Skin epidermis (tissue), 12 donors: ENCODE results near the gene HNRNPH3.
"Not testable (repeated sequence)": the region's sequence is repeated elsewhere in the genome, so short reads cannot be mapped to it uniquely, and the experiment has no call there.

ENCODE experiments used
- H3K27ac ChIP-seq, 21 experiments: fragments of 200-600 bp; sonication (generic) in 11 of 21; one replicate each; pipeline ENCODE4 v1.5.0; 2020; ENCODE audit warnings: mild to moderate bottlenecking in 3 of 21, inconsistent platforms in 2 of 21, moderate library complexity in 2 of 21
- H3K4me3 ChIP-seq, 7 experiments: fragments of 200-600 bp; sonication (generic) in 2 of 7; one replicate each; pipeline ENCODE4 v1.5.0; 2020; ENCODE audit warnings: inconsistent platforms in 2 of 7, mild to moderate bottlenecking in 2 of 7, moderate library complexity in 1 of 7

The HNRNPH3 gene, protein sequence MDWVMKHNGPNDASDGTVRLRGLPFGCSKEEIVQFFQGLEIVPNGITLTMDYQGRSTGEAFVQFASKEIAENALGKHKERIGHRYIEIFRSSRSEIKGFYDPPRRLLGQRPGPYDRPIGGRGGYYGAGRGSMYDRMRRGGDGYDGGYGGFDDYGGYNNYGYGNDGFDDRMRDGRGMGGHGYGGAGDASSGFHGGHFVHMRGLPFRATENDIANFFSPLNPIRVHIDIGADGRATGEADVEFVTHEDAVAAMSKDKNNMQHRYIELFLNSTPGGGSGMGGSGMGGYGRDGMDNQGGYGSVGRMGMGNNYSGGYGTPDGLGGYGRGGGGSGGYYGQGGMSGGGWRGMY

DNA sequence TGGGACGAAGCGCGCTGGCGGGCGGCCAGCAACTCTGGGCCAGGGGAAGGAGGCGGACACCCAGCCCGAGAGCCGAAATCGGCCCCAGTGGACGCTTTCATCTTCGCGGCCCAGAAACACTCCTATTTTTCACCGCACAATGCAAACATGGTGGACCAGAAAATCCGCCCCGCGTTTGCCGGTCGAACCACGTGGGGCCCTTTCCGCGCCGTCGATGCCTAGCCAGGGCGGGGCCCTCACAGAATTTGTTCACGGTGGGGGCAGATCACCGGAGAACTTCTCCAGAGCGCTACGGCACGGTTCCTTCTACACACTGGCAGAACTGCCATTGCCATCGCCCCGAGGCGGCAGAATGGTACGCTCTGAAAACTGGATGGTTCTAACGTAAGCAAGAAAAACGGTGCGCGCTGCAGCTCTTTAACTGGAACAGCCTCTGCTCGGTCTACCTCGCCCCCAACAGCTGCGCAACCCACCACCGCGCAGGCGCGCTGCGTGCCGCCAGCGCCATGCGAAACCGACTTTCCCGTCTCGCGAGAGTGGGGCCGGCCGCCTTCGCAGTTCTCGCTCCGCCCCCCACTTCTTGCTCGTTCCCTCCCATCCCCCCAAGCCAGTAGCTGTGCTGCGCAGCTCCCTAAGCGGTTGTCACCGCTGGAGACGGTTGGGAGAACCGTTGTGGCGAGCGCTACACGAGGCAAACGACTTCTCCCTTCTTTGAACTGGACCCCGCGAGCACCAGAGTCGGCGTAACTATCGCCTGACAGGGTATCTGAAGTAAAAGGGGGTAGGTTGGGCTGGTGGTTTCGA is at the start of gene HNRNPH3:
HNRNPH3 (plus strand) TSS at position 610 of the 804 bp plus-strand sequence. CDS start 5,158 bp downstream, outside the sequence.
- Histone ChIP-seq H3K4me3 (peak within 1 kb of the TSS; percentile 70 to 98 (median 90)), H3K27ac (peak within 1 kb of the TSS; percentile 94 to 100 (median 99))

DNA sequence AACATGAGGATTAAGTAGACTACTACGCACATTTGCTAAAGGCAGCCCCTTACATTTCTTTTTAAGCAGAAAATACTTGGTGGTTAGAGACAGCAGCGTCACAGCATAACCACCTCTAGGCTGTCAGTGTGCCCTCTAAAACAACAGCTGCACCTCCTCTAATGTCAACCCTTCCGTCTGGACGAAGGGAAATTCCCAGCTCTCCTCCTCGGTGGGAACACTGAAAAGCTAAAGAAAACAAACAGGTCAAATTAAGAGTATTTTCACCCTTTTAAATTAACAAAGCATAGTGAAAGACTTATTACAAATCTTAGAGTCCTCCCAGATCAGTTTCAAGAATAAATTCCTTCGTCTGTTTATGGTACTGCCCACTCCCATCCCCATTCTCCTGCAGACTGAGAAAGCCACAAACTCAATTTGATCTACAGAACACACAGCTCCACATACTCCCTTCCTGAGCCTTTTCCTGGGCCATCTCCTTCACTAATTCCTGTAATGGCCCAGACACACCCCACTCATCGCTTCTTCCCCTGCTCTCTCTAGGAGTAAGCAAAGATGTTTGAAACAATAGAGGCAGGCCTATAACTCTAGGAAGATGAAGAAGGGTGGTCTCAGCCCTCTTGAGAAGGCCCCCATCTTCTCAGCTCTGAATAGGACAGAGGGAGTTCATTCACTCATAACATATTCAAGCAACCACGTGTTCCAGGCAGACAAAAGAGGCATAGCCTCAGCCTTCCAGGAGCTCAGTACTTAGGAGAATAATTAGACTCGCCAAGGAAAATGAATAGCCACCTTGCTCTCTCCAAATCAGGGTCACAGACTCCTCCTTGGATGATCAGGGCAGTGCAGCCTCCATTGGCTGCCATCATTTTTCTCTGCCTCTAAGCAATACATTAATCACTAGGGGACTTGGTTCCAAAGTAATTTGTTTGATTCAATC is 47.5 kb upstream of the HNRNPH3 start:
- H3K4me3 ChIP-seq: no peak overlapping the region
- H3K27ac ChIP-seq: no peak overlapping the region

- Histone ChIP-seq H3K27ac (no peak overlapping the region), H3K4me3 (no peak overlapping the region)
These were observed 43.1 kb upstream of the HNRNPH3 start for GRCh38 chr10:68288717-68289116.

GRCh38 chr10:68290736-68291135 is 41.1 kb upstream of the HNRNPH3 start:
- Histone ChIP-seq H3K27ac (no peak overlapping the region), H3K4me3 (no peak overlapping the region)

DNA sequence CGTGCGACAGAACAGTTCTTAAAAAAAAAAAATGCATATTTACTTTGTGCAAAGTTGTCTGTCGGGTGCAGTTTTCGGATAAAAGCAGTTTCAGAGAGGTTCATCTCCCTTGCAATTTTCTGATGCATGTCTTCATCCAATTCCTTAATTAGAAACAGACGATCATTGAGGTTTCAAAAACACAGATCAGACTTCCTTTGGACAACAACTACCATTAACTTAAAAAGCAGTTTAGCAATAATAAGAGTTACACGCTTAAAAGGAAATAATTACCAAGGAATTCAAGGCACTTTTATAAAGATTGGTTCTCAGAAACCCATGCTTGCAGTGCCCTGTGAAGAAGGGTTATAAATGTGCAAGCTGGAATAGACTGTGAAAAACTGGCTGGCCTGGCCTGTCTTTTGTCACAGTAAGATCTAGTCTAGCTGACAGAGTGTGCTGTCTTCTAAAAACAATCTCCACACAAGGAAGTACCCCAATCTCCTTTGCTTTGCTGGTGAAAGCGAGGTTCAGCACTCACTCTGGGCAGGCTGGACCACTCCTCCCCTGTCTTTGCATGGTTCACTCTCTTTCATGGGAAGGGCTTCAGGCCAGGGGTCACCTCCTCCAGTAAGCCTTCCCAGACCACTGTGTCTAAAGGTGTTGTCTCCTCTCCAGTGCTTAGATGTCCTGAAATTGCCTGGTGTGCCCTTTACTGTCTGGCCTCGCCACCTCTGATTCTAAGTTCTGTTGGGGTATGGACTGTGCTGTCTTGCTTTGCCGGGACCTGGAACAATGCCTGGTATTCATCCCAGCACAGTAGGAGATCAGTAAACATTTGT is 34.8 kb upstream of the HNRNPH3 start:
- no peak overlapping the region for H3K4me3 ChIP-seq
- H3K27ac ChIP-seq: peak overlapping the region in 7 of 21 experiments; percentile 15 to 58 (median 36)

GRCh38 chr10:68301301-68301700 is 30.6 kb upstream of the HNRNPH3 start:
- no peak overlapping the region for H3K4me3 ChIP-seq
- H3K27ac ChIP-seq: peak overlapping the region in 1 of 21 experiments; percentile 11

DNA sequence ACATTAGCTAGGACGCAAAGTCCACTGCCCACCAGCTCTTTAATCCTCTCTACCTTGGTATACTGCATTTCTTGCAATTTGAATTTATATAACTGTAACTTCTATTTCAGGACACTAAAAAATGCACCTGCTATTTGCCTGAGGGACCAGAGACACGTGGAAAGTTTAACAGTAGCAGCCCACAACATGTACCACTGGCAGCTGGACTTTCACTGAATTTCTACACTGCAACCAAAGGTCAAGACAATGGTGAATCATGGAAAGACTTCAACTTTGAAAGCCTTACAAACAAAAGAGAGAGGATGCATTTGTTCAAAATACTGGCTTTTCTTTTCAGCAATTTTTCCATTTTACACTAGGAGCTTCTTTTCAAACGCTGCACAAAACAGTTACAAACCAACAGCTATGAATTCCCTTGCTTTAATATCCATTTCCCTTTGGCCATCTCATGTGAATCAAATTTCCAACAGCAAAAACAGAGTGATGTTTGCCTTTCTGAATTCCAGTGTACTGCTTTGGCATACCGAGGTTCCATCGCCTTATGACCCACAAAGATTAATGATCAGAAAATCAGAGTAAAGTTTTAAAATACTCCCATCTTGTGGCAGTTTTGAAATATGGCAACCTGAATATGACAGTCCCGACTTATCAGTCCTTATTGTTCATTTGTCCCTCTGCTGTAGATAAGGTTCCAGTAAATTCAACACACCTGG is 29.9 kb upstream of the HNRNPH3 start:
- H3K4me3 ChIP-seq: no peak overlapping the region
- peak overlapping the region in 1 of 21 experiments; percentile 11 for H3K27ac ChIP-seq

DNA sequence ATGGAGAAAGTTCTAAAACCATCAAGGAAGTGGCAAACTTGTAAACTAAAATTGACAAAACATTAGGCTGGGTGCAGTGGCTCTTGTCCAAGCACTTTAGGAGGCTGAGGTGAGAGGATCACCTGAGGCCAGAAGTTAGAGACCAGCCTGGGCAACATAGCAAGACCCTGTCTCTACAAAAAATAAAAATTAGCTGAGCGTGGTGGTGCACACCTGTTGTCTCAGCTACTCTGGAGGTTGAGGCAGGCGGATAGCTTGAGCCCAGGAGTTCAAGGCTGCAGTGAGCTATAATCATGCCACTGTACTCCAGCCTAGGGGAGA is 29.4 kb upstream of the HNRNPH3 start:
- Histone ChIP-seq H3K27ac (no peak overlapping the region), H3K4me3 (no peak overlapping the region)

DNA sequence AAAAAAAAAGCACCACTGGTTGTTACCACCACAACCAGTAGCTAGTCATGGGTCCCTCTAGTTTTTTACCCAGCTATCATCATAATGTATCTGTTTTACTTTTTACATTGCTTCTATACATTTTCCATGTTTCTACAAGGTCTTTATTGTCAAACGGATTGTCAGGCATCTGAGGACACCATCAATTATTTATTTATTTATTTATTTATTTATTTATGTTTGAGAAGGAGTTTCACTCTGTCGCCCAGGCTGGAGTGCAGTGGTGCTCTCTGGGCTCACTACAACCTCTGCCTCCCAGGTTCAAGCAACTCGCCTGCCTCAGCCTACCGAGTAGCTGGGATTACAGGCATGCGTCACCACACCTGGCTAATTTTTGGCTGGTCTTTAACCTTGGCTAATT is 29.0 kb upstream of the HNRNPH3 start:
- no peak overlapping the region for H3K4me3 ChIP-seq
- no peak overlapping the region for H3K27ac ChIP-seq

- Histone ChIP-seq H3K27ac (no peak overlapping the region), H3K4me3 (no peak overlapping the region)
These were observed 27.9 kb upstream of the HNRNPH3 start for GRCh38 chr10:68303849-68304412.

DNA sequence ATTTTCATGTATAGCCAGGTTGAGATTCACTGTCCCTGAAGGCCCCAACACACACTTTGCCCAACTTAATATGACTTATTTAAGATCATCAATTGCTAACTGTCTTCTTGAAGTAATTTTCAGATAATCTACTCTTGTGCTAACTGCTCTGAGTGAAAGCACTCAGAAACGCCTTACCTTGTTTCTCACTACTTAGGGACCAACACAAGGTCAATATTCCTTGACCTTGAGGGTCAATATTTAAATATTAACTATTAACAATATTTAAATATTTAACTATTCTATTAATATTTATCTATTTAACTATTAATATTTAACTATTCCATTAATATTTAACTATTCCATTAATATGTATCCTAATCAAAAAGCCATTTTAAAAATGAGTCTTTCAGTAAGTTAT is 26.0 kb upstream of the HNRNPH3 start:
- no peak overlapping the region for H3K27ac ChIP-seq
- H3K4me3 ChIP-seq: no peak overlapping the region

GRCh38 chr10:68310531-68310930 is 21.3 kb upstream of the HNRNPH3 start:
- Histone ChIP-seq H3K4me3 (no peak overlapping the region), H3K27ac (no peak overlapping the region)

GRCh38 chr10:68314930-68315329 is 16.9 kb upstream of the HNRNPH3 start:
- not testable (repeated sequence) for H3K4me3 ChIP-seq, H3K27ac ChIP-seq

- H3K4me3 ChIP-seq: no peak overlapping the region
- H3K27ac ChIP-seq: no peak overlapping the region
These were observed 16.3 kb upstream of the HNRNPH3 start for GRCh38 chr10:68315582-68315981.

DNA sequence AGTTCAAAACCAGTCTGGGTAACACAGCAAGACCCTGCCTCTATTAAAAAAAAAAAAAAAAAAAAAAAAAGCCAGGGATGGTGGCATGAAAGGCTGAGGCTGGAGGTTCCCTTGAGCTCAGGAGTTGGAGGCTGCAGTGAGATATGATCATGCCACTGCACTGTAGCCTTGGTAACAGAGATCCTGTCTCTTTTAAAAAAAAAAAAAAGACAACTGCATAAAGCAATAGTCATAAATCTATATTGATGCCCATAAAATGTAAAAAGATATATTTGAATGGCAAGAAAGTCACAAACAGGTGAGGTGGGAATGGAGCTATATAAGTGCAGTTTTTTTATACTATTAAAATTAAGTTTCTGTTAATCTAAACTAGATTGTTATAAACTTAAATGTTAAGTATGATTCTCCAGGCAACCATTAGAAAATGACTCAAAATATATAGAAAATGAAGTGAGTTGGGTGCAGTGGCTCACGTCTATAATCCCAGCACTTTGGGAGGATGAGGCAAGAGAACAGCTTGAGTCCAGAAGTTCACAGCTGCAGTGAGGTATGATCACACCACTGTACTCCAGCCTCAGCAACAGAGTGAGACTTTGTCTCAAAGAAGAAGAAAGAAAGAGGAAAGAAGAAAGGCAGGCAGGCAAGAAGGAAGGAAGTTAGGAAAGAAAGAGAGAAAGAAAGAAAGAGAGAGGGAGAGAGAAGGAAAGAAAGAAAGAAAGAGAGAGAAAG is 13.4 kb upstream of the HNRNPH3 start:
- Histone ChIP-seq H3K27ac (no peak overlapping the region), H3K4me3 (no peak overlapping the region)

- not testable (repeated sequence) for H3K27ac ChIP-seq, H3K4me3 ChIP-seq
These were observed 7.5 kb upstream of the HNRNPH3 start for GRCh38 chr10:68324396-68324795.
